Measurements from ENCODE around the gene SLC7A4. TPM values are rescaled to one million over a fixed set of nuclear protein-coding genes. Genes with fewer than 3 reads are reported as not detected.
A peak's percentile ranks its signal among the peaks of the same experiment; 100 is the strongest.

SLC7A4 gene
- total and polyA plus RNA-seq, 10 of the 15 experiments (the other 5 are each of a cell fraction or from before 2014, with no cell fraction given): 0.06 to 0.25 (median 0.14) TPM; not detected in 6

- TF ChIP-seq, protein P1, sequence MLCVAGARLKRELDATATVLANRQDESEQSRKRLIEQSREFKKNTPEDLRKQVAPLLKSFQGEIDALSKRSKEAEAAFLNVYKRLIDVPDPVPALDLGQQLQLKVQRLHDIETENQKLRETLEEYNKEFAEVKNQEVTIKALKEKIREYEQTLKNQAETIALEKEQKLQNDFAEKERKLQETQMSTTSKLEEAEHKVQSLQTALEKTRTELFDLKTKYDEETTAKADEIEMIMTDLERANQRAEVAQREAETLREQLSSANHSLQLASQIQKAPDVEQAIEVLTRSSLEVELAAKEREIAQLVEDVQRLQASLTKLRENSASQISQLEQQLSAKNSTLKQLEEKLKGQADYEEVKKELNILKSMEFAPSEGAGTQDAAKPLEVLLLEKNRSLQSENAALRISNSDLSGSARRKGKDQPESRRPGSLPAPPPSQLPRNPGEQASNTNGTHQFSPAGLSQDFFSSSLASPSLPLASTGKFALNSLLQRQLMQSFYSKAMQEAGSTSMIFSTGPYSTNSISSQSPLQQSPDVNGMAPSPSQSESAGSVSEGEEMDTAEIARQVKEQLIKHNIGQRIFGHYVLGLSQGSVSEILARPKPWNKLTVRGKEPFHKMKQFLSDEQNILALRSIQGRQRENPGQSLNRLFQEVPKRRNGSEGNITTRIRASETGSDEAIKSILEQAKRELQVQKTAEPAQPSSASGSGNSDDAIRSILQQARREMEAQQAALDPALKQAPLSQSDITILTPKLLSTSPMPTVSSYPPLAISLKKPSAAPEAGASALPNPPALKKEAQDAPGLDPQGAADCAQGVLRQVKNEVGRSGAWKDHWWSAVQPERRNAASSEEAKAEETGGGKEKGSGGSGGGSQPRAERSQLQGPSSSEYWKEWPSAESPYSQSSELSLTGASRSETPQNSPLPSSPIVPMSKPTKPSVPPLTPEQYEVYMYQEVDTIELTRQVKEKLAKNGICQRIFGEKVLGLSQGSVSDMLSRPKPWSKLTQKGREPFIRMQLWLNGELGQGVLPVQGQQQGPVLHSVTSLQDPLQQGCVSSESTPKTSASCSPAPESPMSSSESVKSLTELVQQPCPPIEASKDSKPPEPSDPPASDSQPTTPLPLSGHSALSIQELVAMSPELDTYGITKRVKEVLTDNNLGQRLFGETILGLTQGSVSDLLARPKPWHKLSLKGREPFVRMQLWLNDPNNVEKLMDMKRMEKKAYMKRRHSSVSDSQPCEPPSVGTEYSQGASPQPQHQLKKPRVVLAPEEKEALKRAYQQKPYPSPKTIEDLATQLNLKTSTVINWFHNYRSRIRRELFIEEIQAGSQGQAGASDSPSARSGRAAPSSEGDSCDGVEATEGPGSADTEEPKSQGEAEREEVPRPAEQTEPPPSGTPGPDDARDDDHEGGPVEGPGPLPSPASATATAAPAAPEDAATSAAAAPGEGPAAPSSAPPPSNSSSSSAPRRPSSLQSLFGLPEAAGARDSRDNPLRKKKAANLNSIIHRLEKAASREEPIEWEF (IDR thresholded peaks at IDR 0.05; ENCODE audit: insufficient replicate concordance, low read depth, low read length): no peak
- TF ChIP-seq SMC3 (IDR thresholded peaks at IDR 0.05; ENCODE audit: borderline replicate concordance, low read length) (no peak; the same call in 1 of the 2 replicates), IRF3 (IDR thresholded peaks at IDR 0.05) (no peak; the same call in 1 of the 2 replicates), SIN3A (IDR thresholded peaks at IDR 0.05; ENCODE audit: low read depth, low read length) (peak; percentile 62; the same call in 1 of the 2 replicates), JUNB (IDR thresholded peaks at IDR 0.05) (no peak), EZH2 (IDR thresholded peaks at IDR 0.05; ENCODE audit: borderline replicate concordance, control insufficient read depth, low read depth, low read length) (no peak), RUNX3 (IDR thresholded peaks at IDR 0.05; ENCODE audit: low read length) (peak; percentile 86), BRCA1 (IDR thresholded peaks at IDR 0.05; ENCODE audit: low read depth, low read length) (no peak), YBX1 (IDR thresholded peaks at IDR 0.05) (no peak), SMARCA5 (IDR thresholded peaks at IDR 0.05) (no peak), BCL3 (IDR thresholded peaks at IDR 0.05; ENCODE audit: borderline replicate concordance, insufficient read depth, low read depth, low read length, poor library complexity, severe bottlenecking) (no peak), E2F4 (IDR thresholded peaks at IDR 0.05; ENCODE audit: low read depth, low read length) (no peak), CHD1 (IDR thresholded peaks at IDR 0.05; ENCODE audit: low read depth, low read length) (no peak; the same call in 1 of the 2 replicates)
- TF ChIP-seq, protein P2, sequence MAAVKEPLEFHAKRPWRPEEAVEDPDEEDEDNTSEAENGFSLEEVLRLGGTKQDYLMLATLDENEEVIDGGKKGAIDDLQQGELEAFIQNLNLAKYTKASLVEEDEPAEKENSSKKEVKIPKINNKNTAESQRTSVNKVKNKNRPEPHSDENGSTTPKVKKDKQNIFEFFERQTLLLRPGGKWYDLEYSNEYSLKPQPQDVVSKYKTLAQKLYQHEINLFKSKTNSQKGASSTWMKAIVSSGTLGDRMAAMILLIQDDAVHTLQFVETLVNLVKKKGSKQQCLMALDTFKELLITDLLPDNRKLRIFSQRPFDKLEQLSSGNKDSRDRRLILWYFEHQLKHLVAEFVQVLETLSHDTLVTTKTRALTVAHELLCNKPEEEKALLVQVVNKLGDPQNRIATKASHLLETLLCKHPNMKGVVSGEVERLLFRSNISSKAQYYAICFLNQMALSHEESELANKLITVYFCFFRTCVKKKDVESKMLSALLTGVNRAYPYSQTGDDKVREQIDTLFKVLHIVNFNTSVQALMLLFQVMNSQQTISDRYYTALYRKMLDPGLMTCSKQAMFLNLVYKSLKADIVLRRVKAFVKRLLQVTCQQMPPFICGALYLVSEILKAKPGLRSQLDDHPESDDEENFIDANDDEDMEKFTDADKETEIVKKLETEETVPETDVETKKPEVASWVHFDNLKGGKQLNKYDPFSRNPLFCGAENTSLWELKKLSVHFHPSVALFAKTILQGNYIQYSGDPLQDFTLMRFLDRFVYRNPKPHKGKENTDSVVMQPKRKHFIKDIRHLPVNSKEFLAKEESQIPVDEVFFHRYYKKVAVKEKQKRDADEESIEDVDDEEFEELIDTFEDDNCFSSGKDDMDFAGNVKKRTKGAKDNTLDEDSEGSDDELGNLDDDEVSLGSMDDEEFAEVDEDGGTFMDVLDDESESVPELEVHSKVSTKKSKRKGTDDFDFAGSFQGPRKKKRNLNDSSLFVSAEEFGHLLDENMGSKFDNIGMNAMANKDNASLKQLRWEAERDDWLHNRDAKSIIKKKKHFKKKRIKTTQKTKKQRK (IDR thresholded peaks at IDR 0.05; ENCODE audit: low read depth, low read length): no peak
- TF ChIP-seq, protein P3, sequence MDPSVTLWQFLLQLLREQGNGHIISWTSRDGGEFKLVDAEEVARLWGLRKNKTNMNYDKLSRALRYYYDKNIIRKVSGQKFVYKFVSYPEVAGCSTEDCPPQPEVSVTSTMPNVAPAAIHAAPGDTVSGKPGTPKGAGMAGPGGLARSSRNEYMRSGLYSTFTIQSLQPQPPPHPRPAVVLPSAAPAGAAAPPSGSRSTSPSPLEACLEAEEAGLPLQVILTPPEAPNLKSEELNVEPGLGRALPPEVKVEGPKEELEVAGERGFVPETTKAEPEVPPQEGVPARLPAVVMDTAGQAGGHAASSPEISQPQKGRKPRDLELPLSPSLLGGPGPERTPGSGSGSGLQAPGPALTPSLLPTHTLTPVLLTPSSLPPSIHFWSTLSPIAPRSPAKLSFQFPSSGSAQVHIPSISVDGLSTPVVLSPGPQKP (IDR thresholded peaks at IDR 0.05; ENCODE audit: low read depth, low read length): peak; percentile 22; the same call in 1 of the 2 replicates
Measured at GRCh38 chr22:20981787-20982562, 50.4 kb downstream of the SLC7A4 start, which contains the start of gene LZTR1 (continued).

Measured in GM12878 (cell line).